ENCODE data around the gene SLC26A6. TPM values are rescaled to one million over a fixed set of nuclear protein-coding genes. Genes with fewer than 3 reads are reported as not detected.

The SLC26A6 gene
- total and polyA plus RNA-seq, 4 donors = 4.4 to 13.1 (median 6.3) TPM

GRCh38 chr3:48598323-48599076 is 36.8 kb downstream of the SLC26A6 start:
- TF ChIP-seq NR2F2 (IDR thresholded peaks at IDR 0.05) = no peak
- TF ChIP-seq HNF4A (conservative IDR thresholded peaks at IDR 0.05) = no peak
- TF ChIP-seq RAD21 (IDR thresholded peaks at IDR 0.05) = no peak
- TF ChIP-seq FOXA1 (IDR thresholded peaks at IDR 0.05) = no peak
- no peak for TF ChIP-seq FOXA2 (IDR thresholded peaks at IDR 0.05)
- no peak for TF ChIP-seq REST (IDR thresholded peaks at IDR 0.05)
- no peak for TF ChIP-seq TAF1 (conservative IDR thresholded peaks at IDR 0.05)
- no peak for TF ChIP-seq ZBTB33 (IDR thresholded peaks at IDR 0.05)
- no peak for TF ChIP-seq JUND (IDR thresholded peaks at IDR 0.05)
- Histone ChIP-seq H3K4me1 (ENCODE audit: control insufficient read depth in 4 of 4, insufficient read depth in 4 of 4, low read length in 3 of 4) (peaks cover 0 to 4% (median 0%) of the 10 kb centered on the region in 4 donors), H3K27me3 (ENCODE audit: control insufficient read depth in 4 of 4, insufficient read depth in 4 of 4, low read length in 3 of 4) (no peaks in the 10 kb centered on the region), H3K27ac (ENCODE audit: low read depth in 1 of 2, low read length in 2 of 2) (peak overlapping the region in 1 of 2 donors; percentile 46), H3K9me3 (ENCODE audit: control insufficient read depth in 4 of 4, low read length in 3 of 4) (no peaks in the 10 kb centered on the region), H3K4me3 (ENCODE audit: low read depth in 1 of 3, low read length in 3 of 3) (no peak overlapping the region), H3K9ac (ENCODE audit: low read depth in 1 of 2, low read length in 2 of 2) (no peak overlapping the region), H3K36me3 (ENCODE audit: control insufficient read depth in 4 of 4, insufficient read depth in 3 of 4, low read depth in 1 of 4, low read length in 3 of 4) (peaks cover 14 to 59% (median 44%) of the 10 kb centered on the region in 4 donors)
- 81% methylated on average over 5 of the region's 5 CpGs for WGBS
- DNase-seq (ENCODE audit: low spot score) = no peak

- TF ChIP-seq RXRA (IDR thresholded peaks at IDR 0.05) (no peak), SP1 (IDR thresholded peaks at IDR 0.05) (no peak), HNF4A (conservative IDR thresholded peaks at IDR 0.05) (no peak), MAX (IDR thresholded peaks at IDR 0.05) (no peak), ZBTB33 (IDR thresholded peaks at IDR 0.05) (no peak), EGR1 (IDR thresholded peaks at IDR 0.05; ENCODE audit: low read depth in 2 of 2) (no peak), HNF4G (IDR thresholded peaks at IDR 0.05) (no peak), YY1 (IDR thresholded peaks at IDR 0.05) (no peak)
- H3K27ac ChIP-seq (ENCODE audit: low read depth in 1 of 2, low read length in 2 of 2) = no peak overlapping the region
- H3K4me1 ChIP-seq (ENCODE audit: control insufficient read depth in 4 of 4, insufficient read depth in 4 of 4, low read length in 3 of 4) = peaks cover 0 to 4% (median 0%) of the 10 kb centered on the region in 4 donors
Measured at GRCh38 chr3:48597408-48597800, 37.9 kb downstream of the SLC26A6 start.

More at GRCh38 chr3:48597408-48597800, 37.9 kb downstream of the SLC26A6 start:
- H3K9ac ChIP-seq (ENCODE audit: low read depth in 1 of 2, low read length in 2 of 2) = no peak overlapping the region
- H3K9me3 ChIP-seq (ENCODE audit: control insufficient read depth in 4 of 4, low read length in 3 of 4) = no peaks in the 10 kb centered on the region
- no peak for DNase-seq (ENCODE audit: low spot score)
- no peak overlapping the region for H3K4me3 ChIP-seq (ENCODE audit: low read depth in 1 of 3, low read length in 3 of 3)
- peaks cover 10 to 48% (median 34%) of the 10 kb centered on the region in 4 donors for H3K36me3 ChIP-seq (ENCODE audit: control insufficient read depth in 4 of 4, insufficient read depth in 3 of 4, low read depth in 1 of 4, low read length in 3 of 4)
- 83% methylated on average over 6 of the region's 6 CpGs for WGBS
- H3K27me3 ChIP-seq (ENCODE audit: control insufficient read depth in 4 of 4, insufficient read depth in 4 of 4, low read length in 3 of 4) = no peaks in the 10 kb centered on the region
